Testis (tissue), 2 donors: ENCODE results near the gene MOGAT3.

ENCODE experiments used
- POLR2A ChIP-seq: fragments of 450-650 bp; IDR thresholded peaks from one replicate; pipeline ENCODE4 v1.6.1; 2017; ENCODE audit warnings: antibody characterized with exemption, mild to moderate bottlenecking, moderate library complexity
- TF ChIP-seq, protein P1 (sequence below), 3 experiments: fragments of 450-650 bp in 2 of 3; fragments of 200-600 bp in 1 of 3; sonication (generic) in 1 of 3; IDR thresholded peaks; one replicate each; pipeline ENCODE4 v1.5.1; 2016 to 2019; ENCODE audit warnings: antibody characterized with exemption in 3 of 3, mild to moderate bottlenecking in 2 of 3, moderate library complexity in 1 of 3

DNA sequence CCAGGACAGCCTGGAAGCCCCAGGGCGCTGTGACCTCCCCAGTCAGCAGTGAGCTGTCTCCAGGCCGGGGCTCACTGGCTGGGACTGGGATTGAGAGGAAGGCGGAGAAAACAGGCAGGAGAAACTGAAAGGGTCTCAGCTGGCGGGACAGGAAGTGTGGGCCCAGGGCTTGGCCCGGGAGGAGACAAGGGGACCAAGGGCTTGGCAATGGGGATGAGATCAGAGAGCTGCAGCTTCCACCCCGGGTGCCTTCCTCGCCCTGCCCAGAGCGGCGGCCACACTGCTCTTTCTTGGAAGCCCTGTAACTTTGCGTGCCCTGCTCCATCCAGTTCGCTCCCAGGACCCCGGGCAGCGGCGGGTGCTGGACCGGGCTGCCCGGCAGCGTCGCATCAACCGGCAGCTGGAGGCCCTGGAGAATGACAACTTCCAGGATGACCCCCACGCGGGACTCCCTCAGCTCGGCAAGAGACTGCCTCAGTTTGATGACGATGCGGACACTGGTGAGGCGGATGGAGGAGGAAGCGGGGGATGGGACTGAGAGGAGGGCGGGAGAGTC is 21.5 kb upstream of the MOGAT3 start:
- TF ChIP-seq, protein P1, sequence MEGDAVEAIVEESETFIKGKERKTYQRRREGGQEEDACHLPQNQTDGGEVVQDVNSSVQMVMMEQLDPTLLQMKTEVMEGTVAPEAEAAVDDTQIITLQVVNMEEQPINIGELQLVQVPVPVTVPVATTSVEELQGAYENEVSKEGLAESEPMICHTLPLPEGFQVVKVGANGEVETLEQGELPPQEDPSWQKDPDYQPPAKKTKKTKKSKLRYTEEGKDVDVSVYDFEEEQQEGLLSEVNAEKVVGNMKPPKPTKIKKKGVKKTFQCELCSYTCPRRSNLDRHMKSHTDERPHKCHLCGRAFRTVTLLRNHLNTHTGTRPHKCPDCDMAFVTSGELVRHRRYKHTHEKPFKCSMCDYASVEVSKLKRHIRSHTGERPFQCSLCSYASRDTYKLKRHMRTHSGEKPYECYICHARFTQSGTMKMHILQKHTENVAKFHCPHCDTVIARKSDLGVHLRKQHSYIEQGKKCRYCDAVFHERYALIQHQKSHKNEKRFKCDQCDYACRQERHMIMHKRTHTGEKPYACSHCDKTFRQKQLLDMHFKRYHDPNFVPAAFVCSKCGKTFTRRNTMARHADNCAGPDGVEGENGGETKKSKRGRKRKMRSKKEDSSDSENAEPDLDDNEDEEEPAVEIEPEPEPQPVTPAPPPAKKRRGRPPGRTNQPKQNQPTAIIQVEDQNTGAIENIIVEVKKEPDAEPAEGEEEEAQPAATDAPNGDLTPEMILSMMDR (IDR thresholded peaks at IDR 0.05): no peak
- no peak for TF ChIP-seq POLR2A
